ENCODE data around the gene HCN2.
"Not testable (repeated sequence)": the region's sequence is repeated elsewhere in the genome, so short reads cannot be mapped to it uniquely, and the experiment has no call there.

Gene HCN2

GRCh38 chr19:594265-594870 lies 4.7 kb downstream of the HCN2 start:
- H3K27me3 ChIP-seq (ENCODE audit: control insufficient read depth in 1 of 2, insufficient read depth in 2 of 2, low read length in 2 of 2) = peaks cover 5 to 13% of the 10 kb centered on the region in 2 donors

GRCh38 chr19:595326-596262 lies 5.9 kb downstream of the HCN2 start:
- Histone ChIP-seq H3K27ac (ENCODE audit: low read depth, low read length) (no peak overlapping the region), H3K9me3 (ENCODE audit: control insufficient read depth in 1 of 2, low read length in 2 of 2) (no peaks in the 10 kb centered on the region), H3K27me3 (ENCODE audit: control insufficient read depth in 1 of 2, insufficient read depth in 2 of 2, low read length in 2 of 2) (peaks cover 4 to 13% of the 10 kb centered on the region in 2 donors)

More at GRCh38 chr19:594265-594870, 4.7 kb downstream of the HCN2 start:
- H3K4me3 ChIP-seq (ENCODE audit: low read depth in 1 of 2, low read length in 2 of 2) = no peak overlapping the region
- no peak overlapping the region for H3K9ac ChIP-seq (ENCODE audit: low read depth in 1 of 2, low read length in 2 of 2)
- H3K27ac ChIP-seq (ENCODE audit: low read depth, low read length) = no peak overlapping the region
- no peaks in the 10 kb centered on the region for H3K4me1 ChIP-seq (ENCODE audit: control insufficient read depth in 1 of 2, insufficient read depth in 2 of 2, low read length in 2 of 2)
- H3K9me3 ChIP-seq (ENCODE audit: control insufficient read depth in 1 of 2, low read length in 2 of 2) = no peaks in the 10 kb centered on the region
- no peaks in the 10 kb centered on the region for H3K36me3 ChIP-seq (ENCODE audit: control insufficient read depth in 1 of 2, insufficient read depth in 2 of 2, low read length in 2 of 2)

DNA sequence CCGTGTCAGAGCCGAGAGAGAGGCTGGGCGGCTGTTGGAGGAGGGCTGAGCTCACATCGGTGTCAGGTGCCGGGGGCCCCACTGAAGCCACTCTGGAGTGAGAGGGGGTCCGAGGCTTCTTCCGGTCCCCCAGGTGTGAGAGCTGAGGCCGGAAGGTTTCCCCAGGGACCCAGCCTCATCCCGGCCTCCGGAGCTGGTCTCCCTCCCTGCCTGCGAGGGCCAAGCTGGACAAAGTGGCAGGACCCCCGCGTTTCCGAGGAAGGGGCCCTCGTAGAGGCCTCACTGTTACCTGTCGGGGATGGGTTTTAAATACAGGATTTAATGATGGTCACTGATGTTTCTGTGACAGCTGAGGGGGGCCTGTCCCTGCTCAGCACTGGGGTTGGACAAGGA lies 6.6 kb downstream of the HCN2 start:
- H3K9me3 ChIP-seq (ENCODE audit: control insufficient read depth in 1 of 2, low read length in 2 of 2) = no peaks in the 10 kb centered on the region
- no peak overlapping the region for H3K27ac ChIP-seq (ENCODE audit: low read depth, low read length)
- H3K9ac ChIP-seq (ENCODE audit: low read depth in 1 of 2, low read length in 2 of 2) = no peak overlapping the region
- H3K27me3 ChIP-seq (ENCODE audit: control insufficient read depth in 1 of 2, insufficient read depth in 2 of 2, low read length in 2 of 2) = peaks cover under 1 to 10% of the 10 kb centered on the region in 2 donors
- H3K4me3 ChIP-seq (ENCODE audit: low read depth in 1 of 2, low read length in 2 of 2) = no peak overlapping the region
- H3K4me1 ChIP-seq (ENCODE audit: control insufficient read depth in 1 of 2, insufficient read depth in 2 of 2, low read length in 2 of 2) = no peaks in the 10 kb centered on the region
- H3K36me3 ChIP-seq (ENCODE audit: control insufficient read depth in 1 of 2, insufficient read depth in 2 of 2, low read length in 2 of 2) = no peaks in the 10 kb centered on the region

More at GRCh38 chr19:595326-596262, 5.9 kb downstream of the HCN2 start:
- Histone ChIP-seq H3K4me3 (ENCODE audit: low read depth in 1 of 2, low read length in 2 of 2) (no peak overlapping the region), H3K36me3 (ENCODE audit: control insufficient read depth in 1 of 2, insufficient read depth in 2 of 2, low read length in 2 of 2) (no peaks in the 10 kb centered on the region), H3K4me1 (ENCODE audit: control insufficient read depth in 1 of 2, insufficient read depth in 2 of 2, low read length in 2 of 2) (no peaks in the 10 kb centered on the region), H3K9ac (ENCODE audit: low read depth in 1 of 2, low read length in 2 of 2) (no peak overlapping the region)

DNA sequence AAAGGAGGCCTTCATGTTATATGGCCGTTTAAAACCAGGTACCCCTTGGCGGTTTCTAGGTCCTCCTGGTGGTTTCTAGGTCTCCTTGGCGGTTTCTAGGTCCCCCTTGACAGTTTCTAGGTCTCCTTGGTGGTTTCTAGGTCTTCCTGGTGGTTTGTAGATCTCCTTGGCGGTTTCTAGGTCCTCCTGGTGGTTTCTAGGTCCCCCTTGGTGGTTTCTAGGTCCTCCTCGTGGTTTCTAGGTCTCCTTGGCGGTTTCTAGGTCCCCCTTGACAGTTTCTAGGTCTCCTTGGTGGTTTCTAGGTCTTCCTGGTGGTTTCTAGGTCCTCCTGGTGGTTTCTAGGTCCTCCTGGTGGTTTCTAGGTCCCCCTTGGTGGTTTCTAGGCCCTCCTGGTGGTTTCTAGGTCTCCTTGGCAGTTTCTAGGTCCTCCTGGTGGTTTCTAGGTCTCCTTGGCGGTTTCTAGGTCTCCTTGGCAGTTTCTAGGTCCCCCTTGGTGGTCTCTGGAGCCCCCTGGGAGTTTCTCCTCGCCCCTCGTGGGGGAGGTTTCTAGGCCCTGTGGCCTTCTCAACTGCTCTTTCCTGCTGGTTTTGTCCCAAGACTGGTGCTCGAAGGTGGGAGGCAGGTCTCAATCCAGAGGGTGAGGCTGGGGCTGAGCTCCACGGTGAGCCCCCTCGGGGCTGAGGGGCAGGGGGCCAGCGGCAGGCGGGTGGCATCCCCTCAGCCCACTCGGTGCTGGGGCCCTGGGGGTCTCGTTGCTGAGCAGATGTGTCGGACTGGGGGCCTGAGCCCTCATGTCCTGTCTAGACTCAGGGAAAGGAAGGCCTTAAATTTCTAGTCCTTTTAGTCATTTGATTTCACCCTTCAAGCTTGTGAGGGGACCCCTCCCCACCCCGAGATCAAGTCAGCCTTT lies 8.0 kb downstream of the HCN2 start:
- Histone ChIP-seq H3K9me3 (ENCODE audit: control insufficient read depth in 1 of 2, low read length in 2 of 2) (no peaks in the 10 kb centered on the region), H3K4me1 (ENCODE audit: control insufficient read depth in 1 of 2, insufficient read depth in 2 of 2, low read length in 2 of 2) (no peaks in the 10 kb centered on the region), H3K36me3 (ENCODE audit: control insufficient read depth in 1 of 2, insufficient read depth in 2 of 2, low read length in 2 of 2) (no peaks in the 10 kb centered on the region), H3K9ac (ENCODE audit: low read depth in 1 of 2, low read length in 2 of 2) (no peak overlapping the region), H3K27ac (ENCODE audit: low read depth, low read length) (no peak overlapping the region), H3K27me3 (ENCODE audit: control insufficient read depth in 1 of 2, insufficient read depth in 2 of 2, low read length in 2 of 2) (peaks cover 0 to 4% of the 10 kb centered on the region in 2 donors), H3K4me3 (ENCODE audit: low read depth in 1 of 2, low read length in 2 of 2) (no peak overlapping the region)

DNA sequence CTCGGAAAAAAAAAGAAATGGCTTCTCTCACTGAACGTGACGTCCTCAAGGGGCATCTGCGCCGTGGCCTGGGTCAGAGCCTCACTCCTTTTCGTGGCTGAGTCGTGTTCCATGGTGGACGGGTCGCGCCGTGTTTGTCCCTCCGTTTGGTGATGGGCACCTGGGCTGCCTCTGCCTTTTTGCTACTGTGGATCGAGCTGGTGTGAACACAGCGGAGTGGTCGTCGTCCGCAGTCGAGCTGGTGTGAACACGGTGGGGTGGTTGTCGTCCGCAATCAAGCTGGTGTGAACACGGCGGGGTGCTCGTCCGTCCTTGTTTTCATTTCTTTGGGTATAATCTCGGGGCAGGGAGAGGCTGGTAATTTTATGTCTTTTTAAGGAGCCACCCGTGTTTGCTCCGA lies 11.6 kb downstream of the HCN2 start:
- H3K9ac ChIP-seq (ENCODE audit: low read depth in 1 of 2, low read length in 2 of 2) = no peak overlapping the region
- H3K9me3 ChIP-seq (ENCODE audit: control insufficient read depth in 1 of 2, low read length in 2 of 2) = no peaks in the 10 kb centered on the region
- no peaks in the 10 kb centered on the region for H3K36me3 ChIP-seq (ENCODE audit: control insufficient read depth in 1 of 2, insufficient read depth in 2 of 2, low read length in 2 of 2)
- no peaks in the 10 kb centered on the region for H3K4me1 ChIP-seq (ENCODE audit: control insufficient read depth in 1 of 2, insufficient read depth in 2 of 2, low read length in 2 of 2)
- H3K27ac ChIP-seq (ENCODE audit: low read depth, low read length) = no peak overlapping the region
- H3K27me3 ChIP-seq (ENCODE audit: control insufficient read depth in 1 of 2, insufficient read depth in 2 of 2, low read length in 2 of 2) = no peaks in the 10 kb centered on the region
- H3K4me3 ChIP-seq (ENCODE audit: low read depth in 1 of 2, low read length in 2 of 2) = no peak overlapping the region

DNA sequence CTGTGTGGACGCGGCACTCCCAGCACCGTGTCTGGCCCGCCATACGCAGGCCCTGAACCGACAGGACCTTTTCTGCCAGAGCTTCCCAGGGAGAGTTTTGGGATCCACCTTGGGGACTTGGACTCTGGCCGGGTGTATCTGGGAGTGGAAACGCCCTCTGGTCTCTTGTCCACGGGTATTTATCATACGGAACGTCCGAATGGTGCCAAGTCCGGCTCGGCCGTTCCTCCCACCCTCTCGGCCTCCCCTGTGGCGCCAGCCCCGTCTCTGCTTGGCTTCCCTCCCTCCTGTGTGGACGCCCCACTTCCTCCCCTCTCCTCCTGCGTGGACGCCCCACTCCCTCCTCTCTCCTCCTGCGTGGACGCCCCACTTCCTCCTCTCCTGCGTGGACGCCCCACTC lies 12.1 kb downstream of the HCN2 start:
- H3K9me3 ChIP-seq (ENCODE audit: control insufficient read depth in 1 of 2, low read length in 2 of 2) = no peaks in the 10 kb centered on the region
- H3K4me1 ChIP-seq (ENCODE audit: control insufficient read depth in 1 of 2, insufficient read depth in 2 of 2, low read length in 2 of 2) = no peaks in the 10 kb centered on the region
- no peak overlapping the region for H3K27ac ChIP-seq (ENCODE audit: low read depth, low read length)
- no peaks in the 10 kb centered on the region for H3K36me3 ChIP-seq (ENCODE audit: control insufficient read depth in 1 of 2, insufficient read depth in 2 of 2, low read length in 2 of 2)
- no peak overlapping the region for H3K4me3 ChIP-seq (ENCODE audit: low read depth in 1 of 2, low read length in 2 of 2)
- H3K9ac ChIP-seq (ENCODE audit: low read depth in 1 of 2, low read length in 2 of 2) = no peak overlapping the region
- no peaks in the 10 kb centered on the region for H3K27me3 ChIP-seq (ENCODE audit: control insufficient read depth in 1 of 2, insufficient read depth in 2 of 2, low read length in 2 of 2)

DNA sequence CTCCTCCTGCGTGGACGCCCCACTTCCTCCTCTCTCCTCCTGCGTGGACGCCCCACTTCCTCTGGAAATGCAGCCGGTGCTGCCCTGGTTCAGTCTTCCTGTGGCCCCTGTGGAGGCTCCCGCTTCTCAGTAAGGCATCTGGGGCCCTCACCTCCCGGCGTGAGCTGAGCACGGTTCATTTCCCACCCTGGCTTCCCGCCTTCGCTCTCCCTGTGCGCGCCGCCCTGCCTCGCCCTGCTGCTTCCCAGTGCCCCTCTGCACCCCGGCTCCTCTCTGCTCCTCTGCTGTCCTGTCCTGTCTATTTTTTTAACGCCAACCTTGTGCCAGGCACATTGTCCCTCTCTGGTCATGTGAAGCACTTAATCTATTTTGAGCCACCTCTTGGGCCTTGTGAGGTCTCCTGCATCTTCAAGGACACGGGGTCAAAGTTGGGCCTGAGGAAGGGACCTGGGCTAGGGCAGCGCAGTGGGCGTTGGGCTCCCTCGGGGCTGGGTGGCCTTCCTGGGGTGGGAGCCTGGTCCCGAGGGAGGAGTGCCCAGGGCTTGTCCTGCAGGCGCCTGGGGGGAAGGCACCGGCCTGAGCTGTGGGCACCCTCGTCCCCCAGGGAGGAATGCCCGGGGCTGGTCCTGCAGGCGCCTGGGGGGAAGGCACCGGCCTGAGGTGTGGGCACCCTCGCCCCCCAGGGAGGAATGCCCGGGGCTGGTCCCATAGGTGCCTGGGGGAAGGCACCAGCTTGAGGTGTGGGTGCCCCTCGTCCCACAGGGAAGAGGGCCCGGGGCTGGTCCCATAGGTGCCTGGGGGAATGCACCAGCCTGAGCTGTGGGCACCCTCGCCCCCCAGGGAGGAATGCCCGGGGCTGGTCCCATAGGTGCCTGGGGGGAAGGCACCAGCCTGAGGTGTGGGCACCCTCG lies 13.0 kb downstream of the HCN2 start:
- Histone ChIP-seq H3K27me3 (ENCODE audit: control insufficient read depth in 1 of 2, insufficient read depth in 2 of 2, low read length in 2 of 2) (no peaks in the 10 kb centered on the region), H3K4me3 (ENCODE audit: low read depth in 1 of 2, low read length in 2 of 2) (no peak overlapping the region), H3K4me1 (ENCODE audit: control insufficient read depth in 1 of 2, insufficient read depth in 2 of 2, low read length in 2 of 2) (no peaks in the 10 kb centered on the region), H3K27ac (ENCODE audit: low read depth, low read length) (no peak overlapping the region), H3K9ac (ENCODE audit: low read depth in 1 of 2, low read length in 2 of 2) (no peak overlapping the region), H3K36me3 (ENCODE audit: control insufficient read depth in 1 of 2, insufficient read depth in 2 of 2, low read length in 2 of 2) (no peaks in the 10 kb centered on the region), H3K9me3 (ENCODE audit: control insufficient read depth in 1 of 2, low read length in 2 of 2) (no peaks in the 10 kb centered on the region)

DNA sequence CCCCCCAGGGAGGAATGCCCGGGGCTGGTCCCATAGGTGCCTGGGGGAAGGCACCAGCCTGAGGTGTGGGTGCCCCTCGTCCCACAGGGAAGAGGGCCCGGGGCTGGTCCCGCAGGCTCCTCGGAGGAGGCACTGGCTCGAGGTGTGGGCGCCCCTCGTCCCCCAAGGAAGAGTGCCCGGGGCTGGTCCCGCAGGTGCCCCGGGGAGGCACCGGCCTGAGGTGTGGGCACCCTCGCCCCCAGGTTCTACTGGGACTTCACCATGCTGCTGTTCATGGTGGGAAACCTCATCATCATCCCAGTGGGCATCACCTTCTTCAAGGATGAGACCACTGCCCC lies 13.6 kb downstream of the HCN2 start:
- H3K36me3 ChIP-seq (ENCODE audit: control insufficient read depth in 1 of 2, insufficient read depth in 2 of 2, low read length in 2 of 2); H3K9ac ChIP-seq (ENCODE audit: low read depth in 1 of 2, low read length in 2 of 2); H3K27me3 ChIP-seq (ENCODE audit: control insufficient read depth in 1 of 2, insufficient read depth in 2 of 2, low read length in 2 of 2); H3K27ac ChIP-seq (ENCODE audit: low read depth, low read length); H3K9me3 ChIP-seq (ENCODE audit: control insufficient read depth in 1 of 2, low read length in 2 of 2); H3K4me3 ChIP-seq (ENCODE audit: low read depth in 1 of 2, low read length in 2 of 2); H3K4me1 ChIP-seq (ENCODE audit: control insufficient read depth in 1 of 2, insufficient read depth in 2 of 2, low read length in 2 of 2): not testable (repeated sequence)

DNA sequence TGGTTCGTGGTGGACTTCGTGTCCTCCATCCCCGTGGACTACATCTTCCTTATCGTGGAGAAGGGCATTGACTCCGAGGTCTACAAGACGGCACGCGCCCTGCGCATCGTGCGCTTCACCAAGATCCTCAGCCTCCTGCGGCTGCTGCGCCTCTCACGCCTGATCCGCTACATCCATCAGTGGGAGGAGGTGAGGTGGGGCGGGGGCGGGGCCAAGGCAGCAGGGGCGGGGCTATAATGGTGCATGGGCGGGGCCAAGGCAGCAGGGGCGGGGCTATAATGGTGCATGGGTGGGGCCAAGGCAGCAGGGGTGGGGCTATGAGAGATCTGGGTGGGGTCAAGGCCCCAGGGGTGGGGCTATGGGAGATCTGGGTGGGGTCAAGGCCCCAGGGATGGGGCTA lies 14.1 kb downstream of the HCN2 start:
- not testable (repeated sequence) for H3K9ac ChIP-seq (ENCODE audit: low read depth in 1 of 2, low read length in 2 of 2); H3K36me3 ChIP-seq (ENCODE audit: control insufficient read depth in 1 of 2, insufficient read depth in 2 of 2, low read length in 2 of 2); H3K4me1 ChIP-seq (ENCODE audit: control insufficient read depth in 1 of 2, insufficient read depth in 2 of 2, low read length in 2 of 2); H3K9me3 ChIP-seq (ENCODE audit: control insufficient read depth in 1 of 2, low read length in 2 of 2); H3K4me3 ChIP-seq (ENCODE audit: low read depth in 1 of 2, low read length in 2 of 2); H3K27me3 ChIP-seq (ENCODE audit: control insufficient read depth in 1 of 2, insufficient read depth in 2 of 2, low read length in 2 of 2); H3K27ac ChIP-seq (ENCODE audit: low read depth, low read length)

All from duodenal mucosa (tissue), 2 donors.